SK-N-SH (cell line): ENCODE data around the gene FXYD7. TPM values are rescaled to one million over a fixed set of nuclear protein-coding genes. Genes with fewer than 3 reads are reported as not detected.

Source experiments
- CTCF ChIA-PET: fragments of 300-600, 350-600 bp; formaldehyde crosslinking; extraction: SDS; loops from one replicate; lab custom pipeline; 2021; lab: Yijun Ruan, JAX
- POLR2A ChIA-PET: fragments of 350-600 bp; sonication (Branson Sonifier 250); formaldehyde crosslinking; extraction: SDS; loops from one replicate; lab custom pipeline; 2020; ENCODE audit warnings: antibody characterized with exemption, inconsistent platforms; lab: Yijun Ruan, JAX
- DNase-seq: peaks from one replicate; pipeline ENCODE4 v3.0.0; 2012
- H2AFZ ChIP-seq: fragments of 200-600 bp; sonication (generic); 2 replicates; pipeline ENCODE4 v1.8.1; 2016; ENCODE audit warnings: antibody characterized with exemption, mild to moderate bottlenecking, low read depth
- H3F3A ChIP-seq: fragments of 200-600 bp; sonication (generic); replicated peaks from 2 replicates; pipeline ENCODE3; 2016; ENCODE audit warnings: antibody characterized with exemption, mild to moderate bottlenecking; ENCODE audit not compliant: insufficient read depth
- H3K27ac ChIP-seq, 2 experiments: fragments of 200-500 bp in 1 of 2; fragments of 200-600 bp in 1 of 2; sonication (Bioruptor generic) in 1 of 2; sonication (generic), shearing (Covaris generic) in 1 of 2; 2 replicates each; pipeline versions ENCODE4 v1.5.1 to v1.6.1; 2014 to 2016; ENCODE audit warnings: low read depth in 2 of 2, inconsistent platforms in 1 of 2, low read length in 1 of 2, mild to moderate bottlenecking in 1 of 2, mixed read lengths in 1 of 2
- H3K27me3 ChIP-seq: fragments of 200-600 bp; sonication (generic), shearing (Covaris generic); 2 replicates; pipeline ENCODE4 v1.6.1; 2016; ENCODE audit warnings: mixed run types; ENCODE audit not compliant: insufficient read depth
- H3K36me3 ChIP-seq, 2 experiments: fragments of 200-500 bp in 1 of 2; fragments of 200-600 bp in 1 of 2; sonication (Bioruptor generic) in 1 of 2; sonication (generic) in 1 of 2; replicated peaks in 1 of 2; 2 replicates each; pipeline versions ENCODE3 to v1.5.1; 2014 to 2016; ENCODE audit warnings: low read length in 1 of 2, mild to moderate bottlenecking in 1 of 2; ENCODE audit not compliant: insufficient read depth in 2 of 2, control insufficient read depth in 1 of 2
- H3K4me1 ChIP-seq, 2 experiments: fragments of 200-500 bp in 1 of 2; fragments of 200-600 bp in 1 of 2; sonication (Bioruptor generic) in 1 of 2; sonication (generic), shearing (Covaris generic) in 1 of 2; 2 replicates each; pipeline versions ENCODE4 v1.5.1 to v1.6.1; 2014 to 2016; ENCODE audit warnings: low read depth in 1 of 2, low read length in 1 of 2, mixed run types in 1 of 2; ENCODE audit not compliant: insufficient read depth in 2 of 2, control insufficient read depth in 1 of 2
- H3K4me2 ChIP-seq: fragments of 200-600 bp; sonication (generic), shearing (Covaris generic); 2 replicates; pipeline ENCODE4 v1.6.1; 2017; ENCODE audit warnings: mixed run types
- H3K4me3 ChIP-seq, 2 experiments: fragments of 200-500 bp in 1 of 2; fragments of 200-600 bp in 1 of 2; sonication (Bioruptor generic) in 1 of 2; sonication (generic), shearing (Covaris generic) in 1 of 2; 2 replicates each; pipeline versions ENCODE4 v1.5.1 to v1.8.1; 2014 to 2016; ENCODE audit warnings: low read depth in 2 of 2, inconsistent platforms in 1 of 2, low read length in 1 of 2, mild to moderate bottlenecking in 1 of 2, mixed read lengths in 1 of 2, moderate library complexity in 1 of 2
- H3K79me2 ChIP-seq: fragments of 200-600 bp; sonication (generic); 2 replicates; pipeline ENCODE4 v1.8.1; 2017; ENCODE audit warnings: mild to moderate bottlenecking; ENCODE audit not compliant: insufficient read depth
- H3K9ac ChIP-seq: fragments of 200-600 bp; sonication (generic); 2 replicates; pipeline ENCODE4 v1.6.1; 2017; ENCODE audit warnings: mixed run types
- H3K9me2 ChIP-seq: fragments of 200-600 bp; sonication (generic); 2 replicates; pipeline ENCODE4 v1.6.1; 2017; ENCODE audit warnings: mixed run types
- H3K9me3 ChIP-seq: fragments of 200-600 bp; sonication (generic); 2 replicates; pipeline ENCODE4 v1.6.1; 2017; ENCODE audit warnings: mixed run types, mild to moderate bottlenecking, moderate library complexity
- H4K20me1 ChIP-seq: fragments of 200-600 bp; sonication (generic); 2 replicates; pipeline ENCODE4 v1.6.1; 2017; ENCODE audit warnings: mild to moderate bottlenecking, mixed run types; ENCODE audit not compliant: insufficient read depth
- EZH2phosphoT487 ChIP-seq: fragments of 200-600 bp; sonication (generic); IDR thresholded peaks from 2 replicates; pipeline ENCODE4 v1.6.1; 2017; ENCODE audit warnings: low read depth, mixed run types, mild to moderate bottlenecking, antibody characterized with exemption, moderate library complexity, borderline replicate concordance
- FOSL2 ChIP-seq: IDR thresholded peaks from 2 replicates; pipeline ENCODE4 v1.4.0; 2012; ENCODE audit warnings: low read depth, mild to moderate bottlenecking, moderate library complexity, borderline replicate concordance
- FOXM1 ChIP-seq: IDR thresholded peaks from 2 replicates; pipeline ENCODE4 v1.4.0; 2012; ENCODE audit warnings: low read depth, mild to moderate bottlenecking
- GABPA ChIP-seq: IDR thresholded peaks from 2 replicates; pipeline ENCODE4 v1.4.0; 2012; ENCODE audit warnings: low read depth, mild to moderate bottlenecking
- GATA2 ChIP-seq: sonication (generic); formaldehyde crosslinking; IDR thresholded peaks from 2 replicates; pipeline ENCODE4 v1.5.0; 2020; ENCODE audit warnings: mild to moderate bottlenecking, missing genetic modification reagents
- IRF3 ChIP-seq: fragments of 150-350 bp; IDR thresholded peaks from 2 replicates; pipeline ENCODE4 v1.6.1; 2016; ENCODE audit warnings: mild to moderate bottlenecking, low read depth, low read length
- JUND ChIP-seq: IDR thresholded peaks from 2 replicates; pipeline ENCODE4 v1.4.0; 2012
- MAX ChIP-seq: IDR thresholded peaks from 2 replicates; pipeline ENCODE4 v1.4.0; 2012; ENCODE audit warnings: low read depth
- MEF2A ChIP-seq: IDR thresholded peaks from 2 replicates; pipeline ENCODE4 v1.4.0; 2012; ENCODE audit warnings: low read depth, borderline replicate concordance
- MXI1 ChIP-seq: IDR thresholded peaks from 2 replicates; pipeline ENCODE4 v1.6.1; 2012; ENCODE audit warnings: mild to moderate bottlenecking, low read depth, low read length, improper control_type of control experiment
- NFIC ChIP-seq: IDR thresholded peaks from 2 replicates; pipeline ENCODE4 v1.4.0; 2012; ENCODE audit warnings: borderline replicate concordance
- PBX3 ChIP-seq: IDR thresholded peaks from 2 replicates; pipeline ENCODE4; 2012
- RAD21 ChIP-seq: IDR thresholded peaks from 2 replicates; pipeline ENCODE4 v1.6.1; 2012; ENCODE audit warnings: mild to moderate bottlenecking, low read length
- RCOR1 ChIP-seq: fragments of 150-350 bp; IDR thresholded peaks from 2 replicates; pipeline ENCODE4 v1.6.1; 2017; ENCODE audit warnings: antibody characterized with exemption, low read length
- RFX5 ChIP-seq: IDR thresholded peaks from 2 replicates; pipeline ENCODE4 v1.6.1; 2012; ENCODE audit warnings: mild to moderate bottlenecking, improper control_type of control experiment, low read length
- RXRA ChIP-seq: IDR thresholded peaks from 2 replicates; pipeline ENCODE4 v1.4.0; 2012; ENCODE audit warnings: low read depth, mild to moderate bottlenecking, borderline replicate concordance
- SMC3 ChIP-seq: IDR thresholded peaks from 2 replicates; pipeline ENCODE4 v1.6.1; 2012; ENCODE audit warnings: low read depth, low read length, improper control_type of control experiment
- TAF1 ChIP-seq: IDR thresholded peaks from 2 replicates; pipeline ENCODE4 v1.6.1; 2012; ENCODE audit warnings: low read depth, mild to moderate bottlenecking, low read length, moderate library complexity, borderline replicate concordance
- TCF12 ChIP-seq: IDR thresholded peaks from 2 replicates; pipeline ENCODE4 v1.4.0; 2012
- USF1 ChIP-seq: IDR thresholded peaks from 2 replicates; pipeline ENCODE4 v1.4.0; 2012; ENCODE audit warnings: low read depth, borderline replicate concordance
- USF2 ChIP-seq: fragments of 150-350 bp; IDR thresholded peaks from 2 replicates; pipeline ENCODE4 v1.6.1; 2017; ENCODE audit warnings: antibody characterized with exemption, low read length, low read depth, borderline replicate concordance
- YY1 ChIP-seq: IDR thresholded peaks from 2 replicates; pipeline ENCODE4 v1.4.0; 2012; ENCODE audit warnings: low read depth, mild to moderate bottlenecking
- ZBTB33 ChIP-seq: IDR thresholded peaks from 2 replicates; pipeline ENCODE4 v1.4.0; 2012; ENCODE audit warnings: low read depth, borderline replicate concordance
- WGBS: methylation state at CpG from one replicate; pipeline ENCODE4 v1.1.6; 2017; ENCODE audit warnings: low lambda C conversion rate; 5-methylcytosine and 5-hydroxymethylcytosine counted together
- polyA plus RNA-seq, 3 experiments: library from polyadenylated mRNA; depleted of rRNA; stranded (reverse); fragments of >200 nt; gene quantifications; 2 replicates each; pipeline ENCODE4 v1.2.3, GENCODE V29; 2012

The FXYD7 gene
- polyA plus RNA-seq, 1 of the 3 experiments (the other 2 are of a cell fraction), result 0.44 TPM

GRCh38 chr19:35157431-35157830 is 14.4 kb downstream of the FXYD7 start (continued):
- TF ChIP-seq EZH2phosphoT487, result no peak
- no peak for TF ChIP-seq FOXM1
- TF ChIP-seq MXI1, result no peak
- TF ChIP-seq PBX3, result no peak
- TF ChIP-seq RAD21, result no peak
- no peak for TF ChIP-seq GABPA

GRCh38 chr19:35159606-35160005 is 16.6 kb downstream of the FXYD7 start:
- WGBS, result 72% methylated on average over 8 of the region's 8 CpGs

More at GRCh38 chr19:35159606-35160005, 16.6 kb downstream of the FXYD7 start:
- TF ChIP-seq MXI1 (no peak), MAX (no peak), SMC3 (no peak), RCOR1 (no peak), RFX5 (no peak), TCF12 (no peak), USF2 (no peak), JUND (no peak), PBX3 (no peak), RAD21 (no peak), ZBTB33 (no peak), USF1 (no peak), MEF2A (no peak), RXRA (no peak), TAF1 (no peak), GATA2 (CRISPR knock-in tag) (no peak), YY1 (no peak), IRF3 (no peak), FOSL2 (no peak), NFIC (no peak)
- TF ChIP-seq, all 33 proteins: peak for 0
- no peaks in the 10 kb centered on the region for H3K9me2 ChIP-seq
- no peak for DNase-seq
- H3K36me3 ChIP-seq, result peaks cover 4 to 53% of the 10 kb centered on the region in 2 experiments
- H3K27me3 ChIP-seq, result no peaks in the 10 kb centered on the region
- peaks cover 0 to 3% of the 10 kb centered on the region in 2 experiments; a peak in 1 of 4 replicates for H3K4me1 ChIP-seq
- H2AFZ ChIP-seq, result no peak overlapping the region
- H4K20me1 ChIP-seq, result no peaks in the 10 kb centered on the region
- no peak overlapping the region for H3K4me2 ChIP-seq
- peaks cover 18% of the 10 kb centered on the region for H3K79me2 ChIP-seq
- no peak overlapping the region for H3K27ac ChIP-seq
- ChIA-PET CTCF (interaction anchor here (1.3 to 2.0 kb wide), 2 partner anchors 45 to 93 kb away, joined by 5 read pairs; no protein-coding TSS in a partner anchor), POLR2A (no interaction called here)
- H3K4me3 ChIP-seq, result no peak overlapping the region
- no peak overlapping the region for H3K9ac ChIP-seq
- no peaks in the 10 kb centered on the region; the same call in 1 of the 2 replicates for H3K9me3 ChIP-seq
- H3F3A ChIP-seq, result no peaks in the 10 kb centered on the region
